Activated CD8-positive, alpha-beta memory T cell treated with anti-CD3 and anti-CD28 coated beads for 48 hours (primary cell): ENCODE measurements around the gene LPCAT1.

Experiments
- DNase-seq, 3 experiments: peaks; one replicate each; pipeline ENCODE4 v3.0.0-alpha.2; 2020; ENCODE audit warnings: low read depth in 2 of 3, low spot score in 2 of 3

LPCAT1 gene

DNA sequence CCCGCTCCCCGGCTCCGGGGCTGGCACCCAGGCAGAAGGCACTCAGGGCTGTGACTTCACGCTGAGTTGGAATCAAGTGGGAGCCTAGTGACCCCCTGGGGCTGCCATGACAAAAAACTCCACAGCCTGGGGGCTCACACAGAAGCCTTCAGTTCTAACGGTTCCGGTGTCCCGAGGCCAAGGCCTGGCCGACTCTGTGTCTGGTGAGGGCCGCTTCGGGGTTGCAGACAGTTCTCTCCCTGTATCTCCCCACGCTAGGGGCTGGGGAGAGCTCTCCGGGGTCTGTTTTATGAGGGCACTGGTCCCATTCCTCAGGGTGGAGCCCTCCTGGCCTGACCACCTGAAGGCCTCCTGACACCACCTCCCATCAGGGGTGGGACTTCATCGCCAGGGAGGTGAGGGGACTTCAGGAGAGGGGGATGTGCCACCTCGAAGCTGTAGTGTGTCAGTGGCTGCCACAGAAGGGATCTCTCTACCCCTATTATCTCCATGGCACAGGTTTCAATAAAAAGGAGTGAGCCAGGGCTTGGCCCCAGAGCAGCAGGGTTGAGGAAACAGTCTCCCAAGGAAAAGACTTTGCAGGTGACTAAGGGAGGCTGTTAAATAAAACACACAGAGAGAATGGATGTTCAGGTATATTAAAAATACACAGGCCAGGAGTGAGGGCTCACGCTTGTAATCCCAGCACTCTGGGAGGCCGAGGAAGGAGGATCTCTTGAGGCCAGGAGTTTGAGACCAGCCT, 77.0 kb downstream of the LPCAT1 start:
- DNase-seq = no peak

DNA sequence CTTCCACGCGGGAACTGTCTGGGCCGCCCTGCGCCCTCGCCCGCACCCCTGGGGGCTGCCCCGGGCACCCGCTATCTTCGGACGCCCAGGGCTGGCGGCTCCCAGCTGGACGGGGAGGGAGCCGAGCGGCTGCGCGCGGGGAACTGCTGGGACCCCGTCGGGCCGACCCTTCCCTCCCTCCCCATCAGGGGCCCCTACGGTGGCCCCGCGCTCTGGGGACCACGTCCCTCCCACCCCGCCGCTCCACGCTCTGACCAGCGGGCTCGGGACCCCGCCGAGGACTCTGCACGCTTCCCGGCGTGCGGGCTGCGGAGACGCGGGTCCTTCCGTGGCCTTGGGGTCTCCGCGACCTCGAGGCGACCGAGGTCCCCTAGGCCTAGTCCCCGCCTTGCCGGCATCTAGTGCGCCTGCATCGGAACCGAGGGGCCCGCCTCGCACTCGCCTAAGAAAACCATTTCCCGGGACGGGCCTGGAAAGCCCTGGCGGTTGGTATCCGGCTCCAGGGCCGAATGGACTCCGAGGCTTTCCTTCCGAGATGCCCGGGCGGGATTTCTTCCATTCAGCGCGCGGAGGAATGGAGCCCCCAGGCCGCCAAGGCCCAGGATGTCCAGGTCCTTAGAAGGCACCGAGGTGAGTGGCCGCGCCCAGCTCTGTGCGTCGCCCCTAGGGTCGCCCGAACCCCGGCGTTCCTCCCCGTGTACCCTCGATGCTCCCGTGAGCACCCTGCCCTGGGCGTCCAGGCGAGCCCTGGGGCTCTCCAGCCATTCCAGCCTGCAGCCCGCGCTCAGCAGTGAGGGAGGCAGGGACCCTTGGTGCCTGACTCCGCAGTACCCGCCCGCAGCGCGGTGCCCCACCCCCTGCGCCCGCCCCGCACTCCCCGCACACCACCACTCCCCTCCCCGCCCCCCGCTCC, 77.8 kb downstream of the LPCAT1 start:
- DNase-seq = no peak

DNA sequence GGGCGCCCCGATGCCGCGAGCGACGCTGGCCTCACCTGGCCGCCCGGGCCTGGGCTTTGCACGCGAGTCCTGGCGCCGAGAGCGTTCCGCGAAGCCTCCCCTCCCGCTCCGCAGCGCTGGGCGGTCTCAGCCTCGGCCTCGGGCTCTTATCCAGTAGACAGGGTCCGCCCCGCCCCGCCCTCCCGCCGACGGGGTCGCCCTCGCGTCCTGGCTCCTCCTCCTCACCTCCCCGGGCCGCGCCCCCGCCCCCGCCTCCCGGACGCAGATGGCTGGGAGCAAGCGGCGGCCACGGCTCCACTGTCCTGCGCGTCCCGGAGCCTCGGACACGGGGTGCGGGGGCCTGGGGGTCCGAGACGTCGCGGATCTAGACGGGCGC, 78.5 kb downstream of the LPCAT1 start, which contains the start of gene SLC6A3:
Gene SLC6A3 (minus strand): TSS at position 128 of the 376 bp plus-strand sequence. CDS start 2,243 bp downstream, outside the sequence.
- no peak for DNase-seq

DNA sequence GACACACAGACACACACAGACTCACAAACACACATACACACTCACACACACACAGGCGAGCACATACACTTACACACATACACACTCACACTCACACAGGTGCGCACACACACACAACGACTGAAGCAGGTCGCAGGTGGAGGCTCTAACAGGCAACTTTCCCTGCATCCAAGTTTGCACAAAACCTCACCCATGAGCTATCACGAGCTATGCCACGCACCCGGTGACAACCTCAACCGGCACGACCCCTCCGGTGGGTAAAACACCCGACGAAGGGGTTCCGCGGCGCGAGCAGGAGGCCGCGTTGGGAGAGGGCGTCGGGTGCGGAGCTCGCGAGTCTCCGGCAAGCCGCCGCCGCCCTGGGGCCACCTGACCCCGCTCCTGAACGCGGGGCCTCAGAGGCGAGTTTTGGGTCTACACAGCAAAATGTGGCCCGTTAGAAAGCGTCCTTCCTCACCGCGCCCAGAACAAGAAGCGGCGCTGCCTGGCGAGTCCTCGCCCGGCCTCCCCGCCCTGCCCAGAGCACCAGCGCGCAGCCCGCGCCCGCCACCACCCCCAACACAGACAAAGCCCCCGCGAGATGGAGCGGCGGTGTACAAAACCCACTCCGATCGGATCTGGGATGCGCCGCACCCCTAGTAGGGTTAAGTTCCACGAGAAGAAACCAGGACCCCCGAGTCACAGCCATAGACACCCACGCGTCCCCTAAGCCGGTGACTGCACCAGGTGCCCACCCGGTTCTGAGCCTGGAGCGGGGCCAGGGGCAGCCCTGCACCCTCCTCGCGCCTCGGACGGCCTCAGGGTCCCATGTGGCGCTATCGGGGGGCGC, 79.2 kb downstream of the LPCAT1 start:
- DNase-seq = no peak

DNA sequence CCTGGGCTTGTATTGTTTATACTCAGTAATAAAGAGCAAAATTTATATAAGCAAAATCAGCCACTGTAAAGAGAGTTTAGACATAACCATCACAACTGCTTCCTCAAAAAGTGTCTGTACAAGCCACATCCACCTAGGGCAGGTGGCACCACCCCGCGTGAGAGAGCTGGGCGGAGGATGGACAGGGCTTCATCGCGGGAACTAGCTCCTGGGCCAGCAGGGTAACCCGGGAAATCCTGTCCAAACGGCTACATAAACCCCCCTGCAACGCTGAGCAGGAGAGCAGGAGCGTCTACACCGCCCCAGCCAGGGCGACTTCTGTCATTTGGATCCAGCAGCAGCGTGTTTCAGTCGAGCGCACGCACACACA, 79.8 kb downstream of the LPCAT1 start:
- no peak for DNase-seq

DNA sequence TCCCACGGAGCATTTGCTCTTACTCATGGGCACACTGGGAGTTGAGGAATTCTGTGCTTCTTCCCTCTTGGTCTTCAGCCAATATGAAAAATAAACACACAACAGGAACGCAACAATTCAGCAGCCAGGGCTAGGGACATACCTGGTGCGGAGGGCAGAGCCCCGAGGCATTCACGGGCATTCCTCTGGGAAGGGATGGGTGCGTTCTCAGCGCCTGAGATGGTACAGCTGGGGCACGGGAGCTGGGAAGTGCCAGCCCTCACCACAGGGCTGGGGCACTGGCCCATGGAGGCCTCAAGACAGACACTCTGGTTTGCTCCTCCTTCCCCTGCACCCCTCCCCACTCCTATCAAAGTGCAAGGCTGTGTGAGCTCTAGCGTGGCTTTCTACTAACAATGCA, 80.6 kb downstream of the LPCAT1 start:
- no peak for DNase-seq

DNA sequence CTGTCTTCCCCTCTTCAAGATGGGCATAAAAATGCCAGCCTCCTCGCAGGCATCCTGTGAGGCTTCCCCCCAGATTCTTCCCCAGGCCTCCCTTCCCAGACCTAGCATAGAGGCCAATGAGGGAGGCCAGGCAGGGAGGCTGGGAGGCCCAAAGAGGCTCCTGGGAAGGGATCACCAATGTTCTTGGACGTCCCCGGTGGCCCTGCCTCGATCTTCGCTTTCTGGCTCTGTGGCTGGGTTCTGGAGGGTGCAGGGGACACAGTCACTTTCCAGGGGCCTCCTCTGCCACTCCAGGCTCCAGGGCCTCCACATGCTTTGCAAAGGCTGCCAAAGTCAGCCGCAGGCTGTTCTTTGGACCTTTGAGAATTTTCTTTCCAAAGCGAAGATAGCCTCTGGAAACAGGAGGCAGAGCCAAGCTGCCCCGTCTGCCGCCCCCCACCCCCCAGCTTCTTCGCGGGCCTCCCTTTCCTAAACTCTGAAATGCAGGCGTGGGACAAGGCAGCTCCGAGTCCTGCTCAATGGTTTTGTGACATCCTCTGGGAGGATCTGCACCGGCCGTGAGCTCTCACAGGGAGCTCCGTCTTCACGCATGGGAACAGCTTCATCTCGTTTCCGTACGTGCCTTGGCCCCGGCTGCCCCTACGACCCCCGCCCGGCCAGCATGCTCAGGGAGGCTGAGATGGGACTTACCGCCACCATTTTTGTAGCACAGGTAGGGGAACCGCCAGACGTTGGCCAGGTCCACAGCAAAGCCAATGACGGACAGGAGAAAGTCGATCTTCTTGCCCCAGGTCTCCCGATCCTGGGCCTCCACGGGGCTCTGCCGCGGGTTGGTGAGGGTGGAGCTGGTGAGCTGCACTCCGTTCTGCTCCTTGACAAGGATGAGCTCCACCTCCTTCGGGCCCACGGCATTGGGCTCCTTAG, 81.3 kb downstream of the LPCAT1 start:
- DNase-seq = no peak

DNA sequence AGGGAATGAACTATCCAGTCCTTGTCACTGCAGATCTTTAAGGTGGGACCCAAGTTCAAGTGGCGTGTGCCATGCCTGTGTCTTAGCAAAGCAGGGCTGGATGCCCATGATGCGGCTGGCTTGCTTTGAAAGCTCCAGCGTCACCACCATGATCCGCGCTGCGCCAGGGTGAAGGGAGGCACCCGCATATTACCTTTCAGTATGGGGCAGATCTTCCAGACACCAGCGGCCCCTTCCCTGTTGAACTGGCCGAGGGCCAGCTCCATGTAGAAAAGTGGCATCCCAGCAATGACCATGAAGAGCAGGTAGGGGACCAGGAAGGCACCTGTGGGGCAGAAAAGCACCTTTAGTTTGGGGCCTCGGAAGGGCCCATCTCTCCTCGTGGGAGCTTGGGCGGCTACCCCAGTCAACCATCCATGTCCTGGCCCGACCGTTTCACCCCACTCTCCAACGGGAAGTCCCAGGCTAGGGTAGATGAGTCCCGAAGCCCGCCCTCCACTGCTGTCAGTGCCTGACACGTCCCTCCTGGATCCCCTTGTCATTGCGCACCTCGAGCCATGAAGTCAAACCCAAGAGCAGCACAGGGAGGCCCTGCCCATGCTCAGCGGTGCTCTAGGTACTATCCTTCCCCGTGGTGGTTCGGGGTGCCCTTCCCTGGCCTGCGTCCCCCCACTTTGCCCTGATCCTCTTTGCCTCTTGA, 82.4 kb downstream of the LPCAT1 start:
- DNase-seq = no peak

DNA sequence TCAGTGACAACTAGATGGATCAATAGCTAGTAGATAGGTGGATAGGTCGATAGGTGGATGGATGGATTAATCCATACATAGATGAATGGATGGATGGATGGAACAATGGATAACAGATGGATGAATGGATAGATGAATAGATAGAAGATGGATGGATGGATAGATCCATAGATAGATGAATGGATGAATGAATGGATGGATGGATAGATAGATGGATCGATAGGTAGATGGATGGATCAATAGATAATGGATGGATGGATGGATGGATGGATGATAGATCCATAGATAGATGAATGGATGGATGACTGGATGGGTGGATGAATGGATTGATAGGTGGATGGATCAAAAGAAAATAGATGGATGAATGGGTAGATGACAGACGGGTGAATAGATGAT, 83.7 kb downstream of the LPCAT1 start:
- DNase-seq = no peak

DNA sequence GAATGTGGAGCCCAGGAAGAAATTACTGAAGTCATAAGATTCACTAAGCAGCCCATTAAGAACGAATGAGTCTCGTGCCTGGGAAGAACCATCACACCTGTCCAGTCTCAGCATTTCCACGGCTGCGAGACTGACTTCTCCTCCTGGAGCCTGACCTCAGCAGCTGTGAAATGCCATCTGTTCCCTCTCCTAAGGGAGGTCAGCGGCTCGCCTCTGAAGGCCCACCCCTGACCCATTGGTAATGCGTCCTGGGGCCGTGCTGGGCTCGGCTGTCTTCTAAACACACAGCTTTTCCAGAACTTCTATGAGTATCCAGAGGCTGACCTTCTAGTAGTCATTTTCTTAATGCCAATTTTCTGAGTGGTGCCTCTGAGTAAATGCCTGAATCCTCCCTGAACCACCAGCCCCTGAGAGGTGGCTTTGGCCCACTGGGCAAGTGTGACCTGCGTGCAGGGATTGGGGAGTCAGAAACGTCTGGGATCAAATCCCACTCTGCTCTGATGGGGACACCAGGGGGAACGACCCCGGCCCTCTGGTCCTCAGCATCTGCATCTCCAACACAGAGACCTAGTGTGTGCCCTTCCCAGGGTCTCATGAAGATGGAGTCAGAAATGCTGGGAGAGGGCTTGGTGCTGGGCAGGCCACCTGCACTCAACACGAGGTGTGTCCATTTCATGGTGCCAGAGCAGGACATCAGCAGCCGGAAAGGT, 84.2 kb downstream of the LPCAT1 start:
- no peak for DNase-seq

DNA sequence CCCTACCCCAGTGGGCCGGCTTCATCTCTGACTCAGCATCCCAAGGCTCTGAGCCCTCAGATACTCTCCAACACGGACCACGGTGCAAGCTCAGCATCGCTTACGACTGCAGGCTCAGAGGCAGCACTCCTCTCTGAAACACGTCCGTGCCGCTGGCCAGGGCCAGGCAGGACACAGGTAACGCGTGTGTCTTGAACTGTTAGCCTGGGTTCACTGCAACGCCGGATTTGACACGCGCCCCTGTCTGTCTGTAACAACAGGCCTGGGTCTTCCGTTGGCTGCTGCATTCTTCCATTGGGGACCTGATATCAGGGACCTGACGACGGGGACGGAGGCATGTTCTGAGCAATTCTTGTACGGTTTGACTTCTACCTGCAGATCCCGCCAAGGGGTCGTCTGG, 84.9 kb downstream of the LPCAT1 start:
- no peak for DNase-seq

DNA sequence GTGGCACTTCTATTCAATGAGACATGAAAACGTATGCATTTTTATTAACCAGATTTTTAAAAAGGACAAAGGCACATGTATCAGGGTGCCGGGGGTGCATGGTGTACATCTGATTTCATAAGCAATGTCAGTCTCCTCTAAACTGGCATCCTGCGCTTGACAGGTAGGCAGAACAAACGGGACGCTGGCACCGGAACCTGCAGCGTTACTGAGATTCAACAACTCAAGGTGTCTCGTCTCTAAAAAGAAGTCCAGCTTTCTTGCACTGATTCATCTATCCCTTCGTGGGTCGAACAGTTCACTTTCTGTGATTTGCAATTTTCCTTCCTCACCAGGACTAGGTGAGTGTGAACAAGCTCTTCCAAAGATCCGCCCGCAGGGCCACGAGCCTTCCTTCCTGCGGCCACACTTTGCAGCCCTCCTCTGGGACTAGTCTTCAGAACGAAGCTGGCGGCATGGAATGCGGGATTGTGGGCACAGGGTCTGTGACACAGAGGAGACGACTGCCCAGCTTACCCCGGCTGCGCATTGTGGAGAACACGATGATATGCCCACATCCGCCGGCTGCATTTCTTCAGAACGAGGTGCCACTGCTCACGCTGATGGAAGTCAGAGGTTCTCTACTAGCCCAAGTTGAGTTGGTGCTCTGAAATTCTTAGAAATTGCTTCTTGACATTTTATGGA, 85.7 kb downstream of the LPCAT1 start:
- no peak for DNase-seq

DNA sequence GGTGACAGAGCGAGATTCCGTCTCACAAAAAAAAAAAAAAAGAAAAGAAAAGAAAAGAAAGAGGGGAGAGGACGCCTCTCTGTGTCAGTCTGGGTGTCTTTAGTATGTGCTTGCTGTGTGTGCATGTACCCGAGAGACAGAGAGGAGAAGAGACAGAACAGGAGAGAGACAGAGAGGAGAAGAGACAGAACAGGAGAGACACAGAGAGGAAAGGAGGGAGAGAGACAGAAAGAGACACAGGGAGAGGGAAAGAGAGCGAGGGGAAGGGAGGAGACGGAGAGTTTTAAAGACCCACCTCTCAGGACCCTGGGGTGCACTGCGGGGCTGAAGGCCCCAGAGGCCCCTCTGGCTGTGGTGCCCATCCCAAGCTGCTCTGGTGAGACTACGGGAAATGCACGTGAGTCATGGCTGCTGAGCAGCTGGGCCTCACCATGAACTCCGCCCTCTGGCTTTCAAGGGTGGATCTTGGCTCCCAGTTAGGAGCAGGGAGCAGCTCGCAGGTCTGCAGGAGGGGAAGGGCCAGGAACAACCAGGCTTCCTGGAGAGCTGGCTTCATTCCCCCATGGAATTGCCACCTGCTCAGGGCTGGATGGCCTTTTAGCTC, 86.4 kb downstream of the LPCAT1 start:
- DNase-seq = no peak

DNA sequence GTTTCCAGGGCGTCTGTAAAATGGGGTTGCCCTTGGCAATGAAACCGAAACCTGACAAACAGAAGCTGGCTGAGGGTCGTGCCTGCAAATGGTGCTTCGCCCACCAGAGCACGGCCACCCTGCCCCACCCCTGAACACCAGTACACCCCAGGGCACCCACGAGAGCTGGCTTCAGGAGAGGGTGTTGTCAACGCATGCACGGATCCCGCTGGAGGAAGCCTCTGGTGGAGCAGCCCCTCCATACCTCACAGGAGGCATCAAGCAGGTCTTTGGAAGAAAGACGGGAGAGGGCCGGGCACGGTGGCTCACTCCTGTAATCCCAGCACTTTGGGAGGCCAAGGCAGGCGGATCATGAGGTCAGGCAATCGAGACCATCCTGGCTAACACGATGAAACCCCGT, 87.1 kb downstream of the LPCAT1 start:
- DNase-seq = no peak

DNA sequence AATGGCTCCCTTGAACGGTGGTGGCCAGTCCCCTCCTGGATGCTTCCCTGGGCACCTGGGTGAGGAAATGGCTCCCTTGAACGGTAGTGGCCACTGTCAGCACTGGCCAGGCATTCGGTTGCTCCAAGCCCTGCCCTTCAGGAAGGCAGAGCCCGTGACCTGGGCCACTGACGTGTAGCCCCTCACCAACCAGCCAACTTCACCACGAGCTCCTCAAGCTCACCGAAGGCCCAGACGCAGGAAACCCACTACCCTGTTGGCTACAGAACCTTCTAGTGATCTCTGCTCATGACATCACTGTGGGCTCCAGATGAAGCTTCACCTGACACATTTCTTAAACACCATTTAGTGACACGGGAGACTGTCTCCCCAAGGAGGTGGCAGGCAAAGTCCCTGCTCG, 87.7 kb downstream of the LPCAT1 start:
- DNase-seq = no peak

DNA sequence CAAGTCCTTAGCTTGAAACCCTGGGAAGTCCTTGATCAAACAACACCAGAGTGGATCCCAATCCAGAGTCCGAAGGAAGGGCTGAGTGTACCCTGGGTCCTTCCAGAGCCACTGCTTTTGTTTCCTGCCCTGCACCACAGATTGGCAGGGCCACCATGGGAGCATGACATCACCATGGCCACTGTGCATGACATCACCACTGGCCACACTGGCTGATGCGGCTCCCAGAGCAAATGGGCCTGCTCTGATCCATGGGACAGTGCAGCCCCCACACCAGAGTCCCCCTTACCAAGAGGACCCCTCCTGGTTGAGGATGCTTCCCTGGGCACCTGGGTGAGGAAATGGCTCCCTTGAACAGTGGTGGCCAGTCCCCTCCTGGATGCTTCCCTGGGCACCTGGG, 88.4 kb downstream of the LPCAT1 start:
- DNase-seq = no peak

DNA sequence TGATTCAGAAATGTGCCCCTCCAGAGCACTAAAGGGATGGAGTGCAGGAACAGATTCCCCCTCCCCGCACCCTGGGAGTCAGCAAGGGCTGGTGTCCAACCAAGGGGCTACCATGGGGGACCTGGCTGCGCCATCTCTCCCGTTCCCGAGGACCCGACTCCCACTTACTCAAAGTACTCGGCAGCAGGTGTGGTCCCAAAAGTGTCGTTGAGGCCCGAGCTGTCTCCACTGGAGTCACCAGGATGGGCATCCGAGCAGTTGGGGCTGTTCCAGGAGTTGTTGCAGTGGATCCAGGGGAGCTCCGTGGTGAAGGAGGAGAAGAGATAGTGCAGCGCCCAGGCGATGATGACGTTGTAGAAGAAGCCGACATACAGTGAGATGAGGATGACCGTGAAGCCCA, 91.5 kb downstream of the LPCAT1 start:
- no peak for DNase-seq

DNA sequence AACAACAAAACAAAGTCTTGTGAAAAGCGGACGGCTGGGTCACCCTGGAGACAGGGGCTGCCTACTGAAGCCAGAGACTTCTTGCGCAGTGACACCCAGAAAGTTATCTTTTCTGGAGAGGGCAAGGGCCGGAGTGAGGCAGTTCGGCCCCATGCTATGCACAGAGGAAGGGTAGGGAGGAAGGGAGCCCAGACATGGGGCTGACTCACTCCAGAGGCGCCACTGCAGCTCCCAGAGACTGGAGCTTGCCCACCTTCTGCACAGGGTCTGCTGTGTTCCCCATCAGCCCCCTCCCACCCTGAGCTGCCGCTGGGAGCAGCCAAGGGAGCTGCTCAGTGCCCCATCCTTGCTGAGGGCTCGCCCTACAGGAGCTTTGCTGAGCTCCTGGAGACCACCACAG, 91.9 kb downstream of the LPCAT1 start:
- DNase-seq = no peak
